T-helper 1 cell treated with Interleukin-12 subunit alpha and Interleukin-12 subunit beta and Interleukin-4 antibody, amounts not matched to agents 30 ng/mL and 1 ng/mL, for 36 hours (primary cell): ENCODE results near the gene LRSAM1. TPM values are rescaled to one million over a fixed set of nuclear protein-coding genes. Genes with fewer than 3 reads are reported as not detected.

Experiments
- intact Hi-C: fragments of 100-400 bp; cut with micrococcal nuclease; formaldehyde crosslinking; loops from one replicate; pipeline ENCODE4 v1.15.1; 2024
- total RNA-seq: library from RNA; stranded (reverse); gene quantifications from 2 replicates; pipeline ENCODE4 v1.2.3, GENCODE V29; 2022

The LRSAM1 gene
- total RNA-seq, 1 donor from 2014 or later: 19.2 TPM

DNA sequence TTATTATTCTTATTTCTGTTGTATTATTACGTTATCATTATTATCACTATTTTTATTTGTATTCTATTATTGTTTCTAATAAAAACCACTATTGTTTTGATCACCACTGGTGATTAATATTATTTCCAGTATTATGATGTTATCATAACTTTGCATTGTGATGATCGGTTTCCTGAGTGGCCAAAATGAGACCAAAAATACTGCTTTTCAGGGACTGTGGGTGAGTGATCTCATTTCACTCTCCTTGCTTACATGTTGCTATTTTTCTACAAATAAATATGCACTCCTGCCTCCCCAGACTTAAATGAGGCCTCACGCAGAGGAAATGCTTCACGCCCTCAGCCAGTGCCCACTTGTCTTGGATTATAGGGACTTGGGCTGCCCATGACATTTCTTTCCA is 78.4 kb downstream of the LRSAM1 start:
- intact Hi-C loops: no loop called here

DNA sequence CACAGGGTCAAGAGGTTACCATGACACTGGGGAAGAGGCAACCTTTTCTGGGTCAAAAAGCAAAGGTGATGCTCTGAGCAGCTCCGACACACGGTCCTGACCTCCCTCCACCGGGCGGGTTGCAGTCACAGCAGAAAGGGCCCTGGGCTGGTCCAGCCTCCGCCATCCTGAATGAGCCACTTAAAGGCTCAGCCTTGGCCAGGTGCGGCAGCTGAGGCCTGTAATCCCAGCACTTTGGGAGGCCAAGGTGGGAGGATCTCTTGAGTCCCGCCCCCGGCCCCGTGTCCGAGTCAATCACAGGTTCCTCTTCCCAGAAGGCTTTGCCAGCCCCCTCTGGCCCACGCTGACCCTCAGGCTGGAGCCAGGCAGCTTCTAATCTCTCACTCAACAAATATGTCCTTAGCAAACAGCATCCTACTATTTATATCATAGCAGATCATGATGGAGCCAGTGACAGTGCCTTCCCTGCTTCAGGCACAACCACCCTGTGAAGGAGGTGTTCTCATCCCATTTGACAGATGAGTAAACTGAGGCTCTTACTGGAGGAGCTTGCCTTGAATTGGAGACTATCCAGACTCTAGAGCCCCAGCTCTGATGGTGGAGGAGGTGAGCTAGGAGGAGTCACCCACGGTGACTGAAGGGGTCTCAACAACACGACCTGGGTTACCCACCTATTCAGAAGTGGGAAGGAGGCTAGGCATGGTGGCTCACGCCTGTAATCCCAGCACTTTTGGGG is 79.1 kb downstream of the LRSAM1 start:
- intact Hi-C loops: no loop called here

DNA sequence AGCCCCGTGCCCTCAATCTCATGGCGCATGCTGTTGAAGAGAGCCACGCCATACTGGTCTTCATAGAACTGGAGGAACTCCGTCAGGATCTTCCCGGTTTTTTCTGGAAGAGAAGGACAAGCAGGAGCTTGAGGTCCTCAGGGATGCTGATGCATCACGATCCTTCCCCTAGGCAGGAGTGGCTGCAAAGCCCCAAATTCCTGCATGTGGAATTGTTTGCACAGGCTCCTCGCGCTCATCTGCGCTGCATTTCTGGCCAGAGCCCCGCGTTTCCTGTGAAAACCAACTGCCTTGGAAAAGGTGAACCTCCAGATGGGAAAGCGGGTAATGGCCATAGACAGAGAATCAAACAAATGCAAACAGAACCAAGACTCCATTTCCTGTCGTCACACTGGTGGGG is 80.4 kb downstream of the LRSAM1 start:
- intact Hi-C loops: no loop called here

DNA sequence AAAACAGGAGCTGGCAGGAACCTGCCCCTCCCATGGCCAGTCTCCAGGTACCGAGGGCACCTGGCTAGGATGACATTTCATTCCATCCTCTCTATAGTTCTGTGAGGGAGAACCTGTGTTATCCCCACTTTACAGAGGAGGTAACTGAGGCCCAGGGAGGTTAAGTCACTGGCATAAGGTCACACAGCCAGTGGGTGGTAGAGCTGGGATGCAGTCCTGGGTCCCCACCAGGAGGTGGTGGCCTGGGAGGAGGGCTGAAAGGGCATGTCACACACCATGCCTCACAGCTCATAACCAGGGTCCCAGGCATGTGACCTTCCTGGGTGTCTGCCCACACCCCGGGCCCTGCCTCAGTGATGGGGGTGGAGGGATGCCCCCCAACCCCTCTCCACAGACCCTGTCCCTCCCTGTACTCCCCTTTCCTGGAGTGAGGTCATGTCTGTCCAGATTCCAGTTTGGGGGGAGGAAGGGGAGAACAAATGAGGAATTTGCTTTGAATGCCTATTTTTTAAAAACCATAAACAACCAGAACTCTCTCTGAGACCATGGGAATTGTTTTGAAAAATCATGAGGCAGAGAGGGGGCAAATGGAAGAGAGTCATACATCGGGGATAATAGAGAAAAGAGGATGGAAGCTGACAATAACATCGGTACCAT is 83.1 kb downstream of the LRSAM1 start:
- intact Hi-C loops: no loop called here

DNA sequence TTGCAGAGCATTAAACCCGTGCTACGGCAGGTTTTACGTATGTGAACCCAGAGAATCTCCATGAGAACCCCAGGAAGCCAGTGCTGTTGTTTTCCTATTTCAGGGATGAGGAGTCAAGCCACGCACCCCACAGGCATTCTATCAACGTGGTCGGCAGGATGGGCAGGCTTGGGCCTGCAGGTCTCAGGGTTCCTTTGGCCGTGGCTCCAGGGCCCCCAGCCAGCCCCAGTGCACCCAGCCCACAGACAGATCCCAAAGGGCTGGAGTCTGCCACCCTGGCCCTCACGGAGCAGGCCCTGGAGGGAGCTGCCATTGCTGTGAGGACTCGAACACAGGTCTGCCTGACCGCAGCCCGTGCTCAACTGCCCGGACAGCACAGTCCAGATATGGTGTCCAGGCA is 83.6 kb downstream of the LRSAM1 start:
- intact Hi-C loops: no loop called here

DNA sequence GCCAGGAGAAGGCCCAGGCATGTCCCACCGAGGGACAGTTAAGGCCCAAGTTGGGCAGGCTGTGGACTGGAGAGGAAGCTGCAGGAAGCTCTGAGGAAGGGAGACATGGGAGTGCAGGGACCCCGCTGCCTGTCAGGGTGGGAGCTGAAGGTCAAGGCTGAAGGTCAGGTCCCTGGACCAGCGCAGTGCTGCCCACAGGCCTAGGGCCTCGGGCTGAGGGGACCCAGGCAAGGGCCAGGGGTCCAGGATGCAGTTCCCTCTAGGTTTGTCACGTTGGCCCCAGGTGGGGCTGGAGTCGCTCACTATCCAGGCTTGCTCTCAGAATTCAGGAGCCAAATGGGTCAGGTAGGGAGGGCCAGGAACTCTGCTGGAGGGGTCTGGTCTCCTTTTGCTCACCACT is 84.1 kb downstream of the LRSAM1 start:
- intact Hi-C loops: no loop called here

DNA sequence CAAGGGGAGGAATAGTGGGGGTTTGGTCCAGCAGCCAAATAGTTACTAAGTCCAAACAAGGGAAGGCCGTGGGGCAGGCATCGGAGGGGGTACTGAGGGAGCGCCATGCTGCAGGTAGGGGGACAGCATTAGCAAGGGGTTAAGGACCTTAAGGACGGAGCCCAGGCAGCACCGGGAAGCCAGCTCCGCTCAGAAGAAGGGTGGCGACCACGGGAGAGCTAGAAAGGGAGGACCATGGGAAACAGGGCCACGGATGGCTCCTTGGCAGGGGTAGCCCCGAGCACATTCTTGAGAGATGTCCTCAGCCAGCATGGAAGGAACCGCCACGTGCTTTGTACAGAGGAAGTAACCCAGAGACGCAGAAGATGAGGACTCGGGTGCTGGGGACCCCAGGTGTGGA is 84.5 kb downstream of the LRSAM1 start:
- intact Hi-C loops: no loop called here

DNA sequence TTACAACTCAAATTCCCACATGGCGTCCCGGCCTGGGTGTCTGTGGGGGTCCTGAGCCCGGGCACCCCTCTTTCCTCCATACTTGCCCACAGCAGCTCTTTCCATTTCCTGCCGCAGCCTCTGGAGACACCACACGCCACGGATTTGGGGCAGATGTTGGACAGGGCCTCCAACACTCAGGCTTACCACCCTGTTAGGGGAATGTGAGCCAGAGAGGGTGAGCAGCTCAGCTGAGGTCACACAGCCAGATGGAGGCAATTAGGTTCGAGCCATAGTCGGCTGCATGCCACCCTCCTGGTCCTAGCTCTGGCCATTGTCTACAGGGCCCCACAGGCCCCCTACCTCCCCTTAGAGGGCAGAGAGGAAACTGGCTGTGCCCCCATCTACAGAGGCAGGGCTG is 85.2 kb downstream of the LRSAM1 start:
- intact Hi-C loops: no loop called here

DNA sequence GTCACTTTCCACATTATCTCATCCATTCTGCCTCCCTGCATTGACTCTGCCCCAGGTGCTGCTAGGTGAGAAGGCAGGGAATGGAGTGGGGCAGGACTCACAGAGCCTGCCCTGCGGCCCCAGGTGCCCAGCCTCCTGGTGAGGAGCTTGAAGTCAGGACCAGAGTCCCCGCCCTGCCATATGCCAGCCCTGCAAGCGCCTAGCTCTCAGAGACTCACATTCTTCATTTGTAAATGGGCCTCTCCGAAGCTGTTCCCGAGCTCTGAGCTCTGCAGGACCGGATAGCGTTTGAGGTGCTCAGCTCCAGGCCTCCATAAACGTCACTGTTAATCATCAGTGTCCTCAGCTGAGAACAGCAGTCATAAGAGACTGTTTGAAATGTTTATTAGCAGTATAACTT is 85.7 kb downstream of the LRSAM1 start:
- intact Hi-C loops: no loop called here

DNA sequence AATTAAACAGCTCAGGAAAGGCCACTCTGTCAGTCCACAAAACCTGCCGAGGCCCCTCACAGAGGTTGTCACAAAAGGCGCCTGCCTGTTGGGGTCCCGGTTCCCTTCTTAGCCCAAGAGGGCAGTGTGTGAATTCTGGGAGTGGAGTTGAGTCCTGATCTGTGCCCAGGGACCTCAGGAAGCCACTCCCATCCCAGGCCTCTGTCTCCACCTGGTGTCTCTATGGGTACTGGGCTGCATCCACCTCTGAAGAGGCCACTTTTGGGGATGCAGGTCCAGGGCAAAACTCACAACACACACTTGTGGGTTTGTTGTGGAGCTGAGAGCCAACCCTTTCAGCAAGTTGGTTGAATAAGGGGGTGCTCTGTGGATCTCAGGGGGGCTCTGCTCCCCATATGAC is 86.5 kb downstream of the LRSAM1 start:
- intact Hi-C loops: no loop called here

DNA sequence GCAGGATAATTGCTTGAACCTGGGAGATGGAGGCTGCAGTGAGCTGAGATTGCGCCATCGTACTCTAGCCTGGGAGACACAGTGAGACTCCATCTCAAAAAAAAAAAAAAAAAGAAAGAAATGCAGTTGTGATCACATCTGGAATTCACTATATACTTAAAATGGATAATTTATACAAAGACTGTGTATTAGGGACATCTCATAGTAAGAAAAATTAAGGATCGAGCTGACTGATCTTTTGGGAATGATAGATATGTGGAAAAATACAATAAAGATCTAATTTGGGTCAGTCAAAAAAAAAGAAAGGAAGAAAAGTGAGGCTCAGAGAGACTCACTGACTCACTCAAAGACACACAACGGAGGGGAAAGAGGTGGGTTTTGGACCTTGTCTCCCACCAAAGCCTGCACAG is 87.5 kb downstream of the LRSAM1 start:
- intact Hi-C loops: no loop called here

DNA sequence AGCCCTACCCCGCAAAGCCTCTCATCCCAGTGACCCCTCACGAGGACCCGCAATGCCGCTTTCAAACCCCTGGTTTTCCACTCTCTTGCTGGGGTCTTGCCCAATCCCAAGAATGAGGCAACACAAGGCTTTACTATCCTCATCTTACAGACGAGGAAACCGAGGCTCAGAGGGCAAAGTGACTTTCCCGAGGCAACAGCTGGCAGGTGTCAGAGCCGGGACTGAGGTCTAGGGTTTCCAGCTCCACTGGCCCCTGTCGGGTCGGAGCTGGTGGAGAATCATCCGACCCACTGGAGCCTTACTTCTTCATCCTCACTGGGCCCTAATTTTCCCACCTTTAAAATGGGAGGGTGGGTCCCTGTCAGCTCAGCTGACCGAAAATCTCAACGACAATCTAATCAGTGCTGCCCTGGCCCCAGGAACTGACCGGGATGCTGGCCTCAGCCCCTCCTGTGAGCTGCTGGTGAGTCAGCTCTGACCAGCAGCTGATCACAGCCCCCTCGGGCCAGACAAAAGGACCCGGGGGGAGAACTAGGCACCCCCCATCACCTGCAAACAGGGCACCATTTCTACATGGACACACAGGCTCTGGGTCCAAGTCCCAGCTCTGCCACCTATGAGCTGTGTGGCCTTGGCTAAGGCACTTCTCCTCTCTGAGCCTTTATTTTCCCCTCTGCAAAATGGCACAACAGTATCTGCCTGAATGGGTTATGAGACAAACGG is 88.1 kb downstream of the LRSAM1 start:
- intact Hi-C loops: no loop called here

DNA sequence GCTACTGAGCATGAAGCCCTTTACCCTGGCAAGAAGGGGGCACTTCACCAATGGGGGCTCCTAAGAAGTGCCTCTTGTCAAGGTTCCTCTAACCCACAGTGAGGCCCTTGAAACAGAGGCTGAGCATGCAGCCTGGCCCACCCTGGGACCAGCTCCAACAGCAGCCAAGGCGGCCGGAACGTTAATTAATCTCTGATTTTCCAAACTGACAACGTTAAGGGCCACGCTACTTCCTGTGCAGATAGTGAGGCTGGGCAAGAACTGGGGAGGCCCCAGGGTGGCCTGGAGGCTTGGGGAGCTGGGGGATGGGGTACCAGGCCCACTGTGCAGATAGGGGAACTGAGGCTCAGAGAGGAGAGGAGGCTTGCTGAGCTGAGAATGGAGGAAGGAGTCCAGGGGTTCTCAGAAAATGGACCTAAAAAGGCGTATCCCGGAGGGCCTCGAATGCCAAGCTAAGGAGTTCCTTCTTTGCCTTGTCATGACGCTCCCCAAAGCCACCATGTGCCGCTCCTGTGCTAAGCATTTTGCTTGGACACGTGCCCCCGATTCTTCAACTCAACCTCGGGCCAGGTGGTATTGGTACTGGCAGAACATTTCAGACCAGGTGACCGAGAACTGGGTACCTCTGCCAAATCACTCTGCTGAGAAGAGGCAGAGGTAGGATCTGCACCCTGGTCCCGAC is 88.8 kb downstream of the LRSAM1 start:
- intact Hi-C loops: no loop called here

DNA sequence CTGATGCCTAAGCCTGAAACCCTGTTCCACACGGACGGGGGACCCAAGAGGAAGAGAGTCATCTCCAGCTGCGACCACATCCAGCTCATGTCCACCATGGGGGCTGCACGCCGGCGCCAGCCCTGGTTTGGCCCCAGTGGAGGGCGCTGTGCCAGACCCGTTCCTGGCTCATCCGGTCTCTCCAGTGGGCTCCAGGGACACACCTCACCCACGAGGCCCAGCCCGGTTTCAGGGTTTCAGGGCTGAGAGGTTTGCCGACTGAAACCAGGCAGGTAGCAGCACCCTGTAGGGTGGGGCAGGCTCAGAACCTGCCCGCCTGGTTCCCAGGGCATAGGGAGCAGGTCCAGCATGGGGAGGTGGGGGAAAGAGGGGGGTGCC is 89.3 kb downstream of the LRSAM1 start:
- intact Hi-C loops: no loop called here

DNA sequence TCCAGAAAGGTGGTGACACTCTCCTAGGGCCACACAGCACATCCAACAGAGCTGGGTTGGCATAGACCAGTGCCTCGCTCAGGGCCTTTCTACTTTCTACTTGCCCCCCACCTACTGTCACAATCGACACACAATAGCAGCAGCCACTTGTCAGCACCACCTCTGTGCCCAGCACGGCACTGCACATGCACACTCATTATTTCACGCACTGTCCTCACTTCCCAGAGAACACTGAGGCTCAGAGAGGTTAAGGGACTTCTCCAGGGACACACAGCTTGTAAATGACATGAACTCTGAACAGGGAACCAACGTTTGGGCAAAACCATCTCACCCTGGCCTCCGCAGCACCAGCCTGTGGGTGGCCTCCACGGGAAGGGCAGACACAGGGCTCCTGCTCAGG is 89.9 kb downstream of the LRSAM1 start:
- intact Hi-C loops: no loop called here

DNA sequence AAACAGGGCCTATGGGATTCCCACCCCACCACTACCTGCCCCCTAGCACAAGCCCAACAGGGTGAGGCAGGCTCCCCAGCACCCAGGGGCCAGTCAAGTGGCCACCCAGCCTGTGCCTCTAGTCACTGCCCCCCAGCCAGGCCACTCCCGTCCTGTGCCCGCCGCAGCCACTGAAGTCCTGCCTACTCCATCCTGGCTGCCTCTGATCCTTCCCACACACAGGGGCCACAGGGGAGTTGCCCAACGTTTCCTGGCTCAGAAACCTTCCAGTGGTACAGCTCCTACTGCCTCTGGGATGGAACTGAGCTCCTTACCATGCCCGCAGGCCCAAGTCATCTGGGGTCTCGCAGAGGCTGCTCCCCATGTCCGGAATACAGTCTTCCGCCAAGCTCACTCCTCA is 90.6 kb downstream of the LRSAM1 start:
- intact Hi-C loops: no loop called here

DNA sequence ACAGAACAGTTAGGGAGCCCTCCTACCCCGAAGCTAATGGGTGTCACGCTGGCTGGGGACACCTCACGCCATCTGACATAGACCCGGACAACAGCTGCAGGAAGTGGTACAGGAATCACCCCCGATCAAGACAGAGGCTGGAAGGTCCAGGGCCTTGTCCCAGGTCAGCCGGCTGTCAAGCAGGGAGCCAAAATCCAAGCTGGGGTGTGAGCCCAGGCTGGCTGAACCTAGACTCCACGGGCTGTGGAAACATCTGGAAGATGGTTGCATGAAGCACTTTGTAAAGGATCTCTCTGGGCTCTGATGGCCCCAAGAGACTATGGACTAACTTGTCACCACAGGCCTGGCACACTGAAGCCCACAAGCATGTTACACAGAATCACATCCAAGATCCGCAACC is 91.9 kb downstream of the LRSAM1 start:
- intact Hi-C loops: no loop called here

DNA sequence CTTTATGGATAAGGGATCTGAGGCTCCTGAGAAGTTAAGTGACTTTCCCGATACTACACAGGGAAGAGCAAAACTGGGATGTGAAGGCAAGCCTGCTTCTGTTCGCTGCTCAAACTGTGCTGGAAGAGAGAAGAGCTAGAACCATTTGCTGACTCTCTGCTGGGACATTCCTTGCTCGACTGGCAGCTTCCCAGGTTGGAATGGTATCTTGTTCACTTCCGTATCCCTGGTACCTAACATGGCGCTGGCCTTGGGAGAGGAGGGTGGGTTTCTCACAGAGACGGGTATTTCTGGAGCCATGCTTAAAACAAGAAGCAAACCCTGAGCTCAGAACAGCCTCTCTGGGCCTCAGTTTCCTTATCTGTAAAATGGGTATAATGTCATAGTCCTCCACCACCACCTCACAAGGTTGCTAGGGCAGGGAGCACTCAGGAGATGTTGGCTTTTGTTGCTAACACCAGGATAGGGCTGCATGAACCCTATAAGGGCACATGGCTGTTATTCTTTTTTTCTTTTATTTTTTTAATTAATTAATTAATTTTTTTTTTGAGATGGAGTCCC is 92.7 kb downstream of the LRSAM1 start:
- intact Hi-C loops: no loop called here

DNA sequence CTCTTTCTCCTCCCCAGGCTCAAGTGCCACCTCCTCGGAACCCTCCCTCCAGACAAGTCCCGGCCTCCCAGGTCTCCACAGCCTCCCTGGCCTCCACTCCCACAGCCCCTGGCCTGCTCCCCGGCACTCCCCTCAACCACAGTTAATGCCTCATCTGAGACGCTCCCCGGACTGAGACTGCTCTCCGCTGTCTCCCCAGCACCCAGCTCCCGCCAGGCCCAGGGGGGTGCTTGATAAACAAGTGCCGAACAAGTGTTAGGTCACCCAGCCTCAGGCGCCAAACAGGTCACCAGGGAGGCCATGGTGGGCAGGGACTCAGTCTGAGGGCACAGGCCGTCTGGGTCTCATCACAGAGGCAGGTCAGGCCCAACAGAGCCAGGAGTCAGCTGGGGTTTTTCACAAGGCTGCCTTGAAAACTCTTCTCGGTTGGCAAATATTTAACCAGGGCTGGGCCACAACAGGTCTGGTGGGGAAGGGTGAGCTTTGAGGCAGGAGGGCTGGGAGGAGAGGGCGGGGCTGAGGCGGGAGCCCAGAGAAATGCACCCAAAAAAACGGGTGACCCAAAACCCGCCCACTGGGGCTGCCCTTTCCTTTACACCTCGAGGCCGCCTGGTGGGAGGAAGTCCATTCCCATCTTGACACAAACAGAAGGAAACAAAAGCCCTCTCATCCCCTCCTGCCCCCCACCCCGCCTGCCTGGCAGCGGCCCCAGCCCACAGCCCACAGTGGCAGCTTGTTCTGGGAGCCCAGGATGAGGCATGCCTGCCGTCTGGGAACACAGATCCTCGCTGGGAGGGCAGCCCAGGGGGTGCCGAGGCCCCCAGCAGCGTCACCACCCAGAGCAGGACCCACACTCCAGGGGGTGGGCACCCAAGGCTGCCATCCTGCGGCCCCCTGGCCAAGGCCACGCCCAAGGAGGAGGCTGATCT is 94.2 kb downstream of the LRSAM1 start:
- intact Hi-C loops: no loop called here

DNA sequence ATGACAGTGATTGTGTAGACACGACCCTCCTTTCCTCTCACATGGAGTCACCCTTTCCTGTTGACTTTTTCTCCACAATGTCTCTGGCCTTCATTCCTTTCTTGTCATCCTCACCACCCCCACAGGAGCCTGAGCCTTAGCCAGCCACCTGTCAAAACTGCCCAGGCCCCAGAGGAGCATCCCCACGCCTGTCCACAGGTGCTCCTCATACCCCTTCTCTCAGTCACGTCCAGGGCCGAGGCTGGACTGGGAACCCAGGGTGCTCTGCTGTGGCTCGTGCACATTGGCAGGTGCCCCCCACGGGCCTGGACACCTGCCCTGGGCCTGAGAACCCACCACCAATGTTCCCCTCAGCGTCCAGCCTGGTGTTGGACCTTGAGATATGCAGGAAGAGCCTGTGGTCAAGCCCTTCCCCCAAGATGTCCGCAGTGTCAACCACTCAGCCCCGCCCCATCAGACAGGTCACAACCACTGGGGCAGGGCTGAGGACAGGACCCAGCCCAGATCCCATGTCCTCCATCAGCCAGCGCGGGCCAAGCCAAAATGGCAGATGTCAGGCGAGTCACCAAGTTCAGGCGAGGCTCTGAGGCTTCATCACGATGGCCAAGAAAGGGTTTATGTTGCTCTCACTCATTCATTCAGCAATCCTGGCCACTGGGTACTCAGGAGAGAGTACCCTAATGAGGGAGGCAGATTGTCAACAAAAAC is 95.0 kb downstream of the LRSAM1 start:
- intact Hi-C loops: no loop called here
